Activated CD4-positive, alpha-beta T cell treated with anti-CD3 and anti-CD28 coated beads for 36 hours (primary cell): ENCODE measurements around the gene MATR3. TPM values are rescaled to one million over a fixed set of nuclear protein-coding genes. Genes with fewer than 3 reads are reported as not detected.

Experiments
- ATAC-seq: fragments of 200-7000 bp; cut with Tn5 transposase; one replicate; pipeline ENCODE4 v1.10.0; 2021; ENCODE audit warnings: mild to moderate bottlenecking, moderate library complexity
- CTCF ChIA-PET: fragments of 350-600 bp; sonication (Branson Sonifier 250); formaldehyde crosslinking; loops from one replicate; lab custom pipeline; 2021; ENCODE audit warnings: antibody characterized with exemption; lab: Charles Lee
- POLR2A ChIA-PET: fragments of 350-600 bp; sonication (Branson Sonifier 250); formaldehyde crosslinking; loops from one replicate; lab custom pipeline; 2021; ENCODE audit warnings: antibody characterized with exemption, inconsistent platforms; lab: Charles Lee
- DNase-seq: peaks from one replicate; pipeline ENCODE4 v3.0.0-alpha.2; 2020
- H3K27ac Mint-ChIP-seq: one replicate; pipeline ENCODE4 v1.8.0; 2021; ENCODE audit warnings: mixed read lengths
- H3K27me3 Mint-ChIP-seq: one replicate; pipeline ENCODE4 v1.8.0; 2021; ENCODE audit warnings: mixed read lengths
- H3K36me3 Mint-ChIP-seq: one replicate; pipeline ENCODE4 v1.8.0; 2021; ENCODE audit warnings: low read depth, mixed read lengths
- H3K4me1 Mint-ChIP-seq: one replicate; pipeline ENCODE4 v1.8.0; 2021; ENCODE audit warnings: mixed read lengths
- H3K4me3 Mint-ChIP-seq: one replicate; pipeline ENCODE4 v1.8.0; 2021; ENCODE audit warnings: mild to moderate bottlenecking, moderate library complexity, mixed read lengths
- H3K9me3 Mint-ChIP-seq: one replicate; pipeline ENCODE4 v1.8.0; 2021; ENCODE audit warnings: low read depth, mixed read lengths
- intact Hi-C, 2 experiments: fragments of 100-400 bp; cut with DNase I in 1 of 2; cut with micrococcal nuclease in 1 of 2; formaldehyde crosslinking; loops; one replicate each; pipeline versions ENCODE4 v1.14.2 to v1.15.1; 2022 to 2024; cut with DNase I, micrococcal nuclease
- total RNA-seq, 2 experiments: library from RNA; stranded (reverse); gene quantifications; one replicate each; pipeline ENCODE4 v1.2.3, GENCODE V29; 2021

The MATR3 gene
- total RNA-seq, 2 experiments from 2014 or later: 113 to 133 TPM

GRCh38 chr5:139296198-139296597 lies 2.7 kb downstream of the MATR3 start:
- no peak for DNase-seq
- ChIA-PET CTCF (interaction anchor here (0.7 to 2.7 kb wide), 4 partner anchors 8 to 363 kb away, joined by 3 to 14 read pairs (median 4); no protein-coding TSS in a partner anchor), POLR2A (interaction anchor here (0.6 to 2.0 kb wide), 6 partner anchors 8 to 187 kb away, joined by 3 to 11 read pairs (median 3); partner anchors contain the start of gene STING1)
- peak overlapping the region; percentile 97 for H3K4me3 Mint-ChIP-seq
- no peaks in the 10 kb centered on the region for H3K27me3 Mint-ChIP-seq
- H3K36me3 Mint-ChIP-seq: peaks cover 34% of the 10 kb centered on the region
- peaks cover 62% of the 10 kb centered on the region for H3K4me1 Mint-ChIP-seq
- intact Hi-C loops: no loop called here
- no peaks in the 10 kb centered on the region for H3K9me3 Mint-ChIP-seq
- H3K27ac Mint-ChIP-seq: no peak overlapping the region
- no peak for ATAC-seq

GRCh38 chr5:139296862-139297326 lies 3.4 kb downstream of the MATR3 start:
- no peak overlapping the region for H3K27ac Mint-ChIP-seq
- peaks cover 69% of the 10 kb centered on the region for H3K4me1 Mint-ChIP-seq
- no peaks in the 10 kb centered on the region for H3K27me3 Mint-ChIP-seq
- DNase-seq: no peak
- no peaks in the 10 kb centered on the region for H3K9me3 Mint-ChIP-seq
- ChIA-PET CTCF (interaction anchor here (0.7 to 2.7 kb wide), 5 partner anchors 8 to 362 kb away, joined by 3 to 14 read pairs (median 4); no protein-coding TSS in a partner anchor), POLR2A (interaction anchor here (1.2 to 2.0 kb wide), 3 partner anchors 8 to 119 kb away, joined by 4 to 11 read pairs (median 4); no protein-coding TSS in a partner anchor)
- intact Hi-C loops: no loop called here
- H3K36me3 Mint-ChIP-seq: peaks cover 39% of the 10 kb centered on the region
- ATAC-seq: no peak
- peak overlapping the region; percentile 97 for H3K4me3 Mint-ChIP-seq

GRCh38 chr5:139297439-139298133 lies 4.0 kb downstream of the MATR3 start:
- POLR2A ChIA-PET: interaction anchor here (0.7 to 1.3 kb wide), 5 partner anchors 8 to 118 kb away, joined by 3 to 4 read pairs (median 4); no protein-coding TSS in a partner anchor
- no peak for DNase-seq

GRCh38 chr5:139298242-139298641 lies 4.7 kb downstream of the MATR3 start:
- Mint-ChIP-seq H3K4me3 (peak overlapping the region; percentile 8), H3K36me3 (peaks cover 45% of the 10 kb centered on the region), H3K27ac (peak overlapping the region; percentile 26), H3K9me3 (no peaks in the 10 kb centered on the region), H3K27me3 (no peaks in the 10 kb centered on the region), H3K4me1 (peaks cover 77% of the 10 kb centered on the region)
- ChIA-PET CTCF (interaction anchor here (1.3 kb wide), 1 partner anchor 23 kb away, joined by 3 read pairs; no protein-coding TSS in a partner anchor), POLR2A (interaction anchor here (0.7 to 1.3 kb wide), 3 partner anchors 8 to 70 kb away, joined by 3 to 4 read pairs (median 4); no protein-coding TSS in a partner anchor)
- intact Hi-C loops: no loop called here
- ATAC-seq (no peak), DNase-seq (no peak)

More at GRCh38 chr5:139297439-139298133, 4.0 kb downstream of the MATR3 start:
- CTCF ChIA-PET: interaction anchor here (1.3 to 2.7 kb wide), 2 partner anchors 23 to 26 kb away, joined by 3 to 14 read pairs; no protein-coding TSS in a partner anchor
- ATAC-seq: no peak
- Mint-ChIP-seq H3K9me3 (no peaks in the 10 kb centered on the region), H3K36me3 (peaks cover 41% of the 10 kb centered on the region), H3K4me3 (peak overlapping the region; percentile 97), H3K27me3 (no peaks in the 10 kb centered on the region), H3K27ac (peak overlapping the region; percentile 30), H3K4me1 (peaks cover 70% of the 10 kb centered on the region)
- intact Hi-C loops: no loop called here

GRCh38 chr5:139299486-139299885 lies 5.9 kb downstream of the MATR3 start:
- H3K4me3 Mint-ChIP-seq: peak overlapping the region; percentile 3
- intact Hi-C loops: no loop called here
- POLR2A ChIA-PET: interaction anchor here (0.6 to 1.3 kb wide), 5 partner anchors 11 to 27 kb away, joined by 3 to 4 read pairs (median 3); no protein-coding TSS in a partner anchor
- H3K36me3 Mint-ChIP-seq: peaks cover 38% of the 10 kb centered on the region
- CTCF ChIA-PET: interaction anchor here (0.8 to 2.4 kb wide), 4 partner anchors 11 to 89 kb away, joined by 3 to 14 read pairs (median 4); no protein-coding TSS in a partner anchor
- H3K27ac Mint-ChIP-seq: peak overlapping the region; percentile 82
- H3K4me1 Mint-ChIP-seq: peaks cover 87% of the 10 kb centered on the region
- DNase-seq (no peak), ATAC-seq (peak; percentile 58)
- H3K27me3 Mint-ChIP-seq: no peaks in the 10 kb centered on the region
- H3K9me3 Mint-ChIP-seq: no peaks in the 10 kb centered on the region

GRCh38 chr5:139301808-139302499 lies 8.4 kb downstream of the MATR3 start:
- H3K27me3 Mint-ChIP-seq: no peaks in the 10 kb centered on the region
- H3K4me1 Mint-ChIP-seq: peaks cover 94% of the 10 kb centered on the region
- H3K9me3 Mint-ChIP-seq: no peaks in the 10 kb centered on the region
- peak overlapping the region; percentile 17 for H3K4me3 Mint-ChIP-seq
- ChIA-PET CTCF (no interaction called here), POLR2A (no interaction called here)
- DNase-seq (no peak), ATAC-seq (no peak)
- intact Hi-C loops: no loop called here
- H3K27ac Mint-ChIP-seq: peak overlapping the region; percentile 76
- H3K36me3 Mint-ChIP-seq: peaks cover 20% of the 10 kb centered on the region

- H3K9me3 Mint-ChIP-seq: no peaks in the 10 kb centered on the region
- H3K36me3 Mint-ChIP-seq: peaks cover 33% of the 10 kb centered on the region
- no peaks in the 10 kb centered on the region for H3K27me3 Mint-ChIP-seq
- intact Hi-C loops: no loop called here
- ChIA-PET CTCF (interaction anchor here (0.5 to 2.5 kb wide), 13 partner anchors 8 to 487 kb away, joined by 3 to 9 read pairs (median 4); partner anchors contain the start of genes MATR3 and PAIP2), POLR2A (interaction anchor here (0.7 to 1.7 kb wide), 4 partner anchors 9 to 18 kb away, joined by 4 to 15 read pairs (median 11); partner anchors contain the start of gene MATR3)
- peak overlapping the region; percentile 26 for H3K27ac Mint-ChIP-seq
- H3K4me1 Mint-ChIP-seq: peaks cover 94% of the 10 kb centered on the region
- no peak for ATAC-seq
- DNase-seq: no peak
- H3K4me3 Mint-ChIP-seq: no peak overlapping the region
Observed at GRCh38 chr5:139304391-139305324, 11.1 kb downstream of the MATR3 start.

GRCh38 chr5:139306197-139306596 lies 12.7 kb downstream of the MATR3 start:
- ChIA-PET CTCF (interaction anchor here (0.9 to 2.5 kb wide), 6 partner anchors 11 to 257 kb away, joined by 3 to 9 read pairs (median 4); partner anchors contain the start of genes MATR3, PAIP2 and STING1), POLR2A (interaction anchor here (0.7 to 1.3 kb wide), 2 partner anchors 9 to 26 kb away, joined by 4 to 7 read pairs; no protein-coding TSS in a partner anchor)
- peak overlapping the region; percentile 3 for H3K4me3 Mint-ChIP-seq
- intact Hi-C loops: loop anchor here in 1 of 2 experiments (1.0 kb wide), 1 partner anchor 13 kb away; the partner anchor contains the start of gene MATR3
- H3K36me3 Mint-ChIP-seq: peaks cover 32% of the 10 kb centered on the region
- peak overlapping the region; percentile 75 for H3K27ac Mint-ChIP-seq
- DNase-seq: no peak
- no peaks in the 10 kb centered on the region for H3K27me3 Mint-ChIP-seq
- H3K4me1 Mint-ChIP-seq: peaks cover 94% of the 10 kb centered on the region
- ATAC-seq: peak; percentile 59
- no peaks in the 10 kb centered on the region for H3K9me3 Mint-ChIP-seq

GRCh38 chr5:139306628-139307379 lies 13.3 kb downstream of the MATR3 start:
- H3K4me3 Mint-ChIP-seq: peak overlapping the region; percentile 3
- CTCF ChIA-PET: interaction anchor here (0.6 to 1.6 kb wide), 6 partner anchors 10 to 256 kb away, joined by 3 to 6 read pairs (median 3); partner anchors contain the start of genes PAIP2 and STING1

More at GRCh38 chr5:139306628-139307379, 13.3 kb downstream of the MATR3 start:
- Mint-ChIP-seq H3K27ac (peak overlapping the region; percentile 80), H3K4me1 (peaks cover 91% of the 10 kb centered on the region), H3K27me3 (no peaks in the 10 kb centered on the region), H3K36me3 (peaks cover 29% of the 10 kb centered on the region), H3K9me3 (no peaks in the 10 kb centered on the region)
- DNase-seq: no peak
- POLR2A ChIA-PET: interaction anchor here (0.6 to 1.3 kb wide), 4 partner anchors 9 to 172 kb away, joined by 3 to 7 read pairs (median 4); no protein-coding TSS in a partner anchor
- peak; percentile 58 for ATAC-seq
- intact Hi-C loops: loop anchor here in 1 of 2 experiments (1.0 kb wide), 1 partner anchor 14 kb away; the partner anchor contains the start of gene MATR3
